GM12872 (cell line): Measurements from ENCODE around the gene TXNDC16.

Experiments used
- TF ChIP-seq, protein P1 (sequence below): IDR thresholded peaks from 3 replicates; pipeline ENCODE4 v1.5.1; 2011; ENCODE audit warnings: low read depth, mild to moderate bottlenecking, low read length, moderate library complexity; ENCODE audit not compliant: insufficient read depth

The TXNDC16 gene

DNA sequence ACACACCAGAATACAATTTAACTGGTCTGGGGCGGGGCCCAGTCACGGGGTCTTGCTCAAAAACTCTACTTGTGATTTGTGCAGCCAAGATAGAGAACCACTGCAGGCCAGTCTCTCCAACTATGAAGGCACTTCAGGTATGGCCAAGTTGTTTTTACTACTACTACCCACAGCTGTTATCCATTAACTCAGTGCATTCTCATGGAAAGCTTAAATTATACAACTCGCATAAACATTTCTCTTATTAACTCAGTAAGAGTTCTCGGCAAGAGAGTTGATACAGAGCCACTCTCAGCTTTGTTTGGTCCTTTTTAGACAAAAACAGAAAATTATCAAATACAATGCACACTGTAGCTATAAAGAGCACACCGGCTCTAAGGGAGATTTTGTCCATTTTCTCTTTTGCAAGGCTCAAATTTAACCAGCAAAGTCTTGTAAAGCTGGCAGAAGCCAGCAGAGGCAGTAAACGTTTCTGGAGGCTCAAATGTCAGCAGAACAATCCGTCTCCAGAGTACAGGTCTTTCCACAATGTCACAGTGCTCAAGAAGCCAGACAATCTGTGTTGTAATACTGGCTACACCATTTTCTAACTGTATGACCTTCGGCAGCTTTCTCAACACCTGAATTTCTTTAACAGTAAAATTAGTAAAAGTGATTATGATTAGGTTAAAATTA is 152.2 kb downstream of the TXNDC16 start:
- TF ChIP-seq, protein P1, sequence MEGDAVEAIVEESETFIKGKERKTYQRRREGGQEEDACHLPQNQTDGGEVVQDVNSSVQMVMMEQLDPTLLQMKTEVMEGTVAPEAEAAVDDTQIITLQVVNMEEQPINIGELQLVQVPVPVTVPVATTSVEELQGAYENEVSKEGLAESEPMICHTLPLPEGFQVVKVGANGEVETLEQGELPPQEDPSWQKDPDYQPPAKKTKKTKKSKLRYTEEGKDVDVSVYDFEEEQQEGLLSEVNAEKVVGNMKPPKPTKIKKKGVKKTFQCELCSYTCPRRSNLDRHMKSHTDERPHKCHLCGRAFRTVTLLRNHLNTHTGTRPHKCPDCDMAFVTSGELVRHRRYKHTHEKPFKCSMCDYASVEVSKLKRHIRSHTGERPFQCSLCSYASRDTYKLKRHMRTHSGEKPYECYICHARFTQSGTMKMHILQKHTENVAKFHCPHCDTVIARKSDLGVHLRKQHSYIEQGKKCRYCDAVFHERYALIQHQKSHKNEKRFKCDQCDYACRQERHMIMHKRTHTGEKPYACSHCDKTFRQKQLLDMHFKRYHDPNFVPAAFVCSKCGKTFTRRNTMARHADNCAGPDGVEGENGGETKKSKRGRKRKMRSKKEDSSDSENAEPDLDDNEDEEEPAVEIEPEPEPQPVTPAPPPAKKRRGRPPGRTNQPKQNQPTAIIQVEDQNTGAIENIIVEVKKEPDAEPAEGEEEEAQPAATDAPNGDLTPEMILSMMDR: no peak

DNA sequence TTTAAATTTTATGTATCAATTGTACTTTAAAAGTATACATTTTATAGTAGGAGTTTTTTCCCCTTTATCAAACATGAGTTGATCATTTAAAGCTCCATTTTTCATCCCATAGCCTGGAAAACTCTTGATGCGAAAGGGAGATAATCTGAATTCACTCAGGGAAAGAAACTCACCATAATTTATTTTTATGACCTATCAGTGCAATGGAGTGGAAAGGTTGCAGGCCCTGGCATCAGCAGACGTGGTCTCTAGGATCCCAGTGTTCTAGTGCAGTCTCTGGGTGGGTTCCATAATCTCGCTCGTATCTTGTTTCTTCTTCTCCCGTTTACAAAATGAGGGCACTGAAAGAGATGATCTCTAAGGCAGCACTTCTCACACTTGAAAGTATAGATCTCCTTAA is 153.2 kb downstream of the TXNDC16 start:
- TF ChIP-seq, protein P1: no peak

DNA sequence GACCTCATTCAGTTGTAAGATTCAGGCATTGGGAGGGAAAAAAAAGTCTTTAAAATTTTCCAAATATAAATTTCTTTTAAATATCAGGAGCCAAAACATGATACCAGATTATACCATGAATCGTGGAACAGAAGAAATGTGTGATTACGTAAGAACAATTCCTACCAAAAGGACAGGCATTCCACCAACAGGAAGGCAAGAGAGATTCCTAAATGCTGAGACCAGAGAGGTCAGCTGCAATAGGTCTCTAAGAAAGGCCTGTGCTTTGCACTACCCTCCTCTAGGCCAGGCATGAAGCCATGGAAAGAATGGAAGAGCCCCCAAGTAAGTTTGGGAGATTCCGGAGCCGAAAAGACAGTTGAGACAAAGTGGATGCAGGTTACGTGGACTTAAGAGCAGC is 154.5 kb downstream of the TXNDC16 start:
- TF ChIP-seq, protein P1: no peak

DNA sequence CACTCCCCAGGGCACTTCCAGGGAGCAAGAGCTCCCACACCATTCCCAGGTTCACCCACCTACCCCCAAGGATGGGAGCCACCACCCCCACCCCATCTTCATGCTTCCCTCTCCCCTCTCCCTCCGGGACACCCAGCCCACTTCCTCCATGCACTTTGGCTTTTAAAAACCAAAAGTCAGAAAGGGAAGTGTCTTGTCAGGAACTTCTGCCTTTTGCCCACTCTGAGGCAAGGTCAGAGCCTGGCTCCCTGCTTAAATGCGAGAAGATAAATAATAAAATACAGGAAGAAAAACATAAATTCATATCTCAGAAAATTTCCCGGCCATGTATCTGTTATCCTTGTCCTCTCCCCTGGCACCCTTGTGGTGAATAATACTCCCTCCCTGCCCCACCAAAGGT is 156.6 kb downstream of the TXNDC16 start:
- TF ChIP-seq, protein P1: no peak

DNA sequence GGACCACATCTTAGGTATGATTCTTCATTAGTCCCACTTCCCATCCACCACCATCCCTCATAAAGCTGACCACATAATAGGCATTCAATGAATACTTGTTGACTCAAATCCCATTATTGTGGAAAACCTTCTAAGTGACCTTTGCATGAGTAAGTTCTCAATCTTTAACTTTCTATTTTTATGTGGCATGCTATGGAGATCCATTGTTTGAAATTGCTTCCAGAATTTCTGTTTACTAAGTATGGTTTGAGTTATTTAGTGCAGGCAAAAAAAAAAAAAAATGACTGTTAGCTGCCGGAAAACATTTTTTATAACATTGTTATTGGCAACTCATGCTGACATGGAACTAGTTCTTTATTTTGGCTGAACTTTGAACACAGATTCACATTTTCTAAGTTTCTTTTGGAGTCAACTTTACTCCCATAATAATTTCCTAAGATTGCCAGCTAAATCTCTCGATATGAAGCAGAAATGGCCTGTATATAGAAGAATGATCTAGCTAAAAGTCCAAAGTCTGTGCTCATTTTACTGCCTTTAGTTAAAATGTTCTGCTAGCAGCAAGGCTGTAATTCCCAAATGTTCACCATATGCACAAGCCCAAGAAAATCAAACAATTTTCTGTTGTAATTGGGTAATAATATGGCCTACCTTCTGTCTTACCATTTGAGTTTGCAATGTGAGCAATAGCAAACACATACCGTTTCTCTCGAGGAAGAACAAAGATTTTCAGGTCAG is 160.3 kb downstream of the TXNDC16 start:
- TF ChIP-seq, protein P1: no peak
